HG03139 (cell line): ENCODE results near the gene SH2D5.

Source experiments
- ATAC-seq: cut with Tn5 transposase; IDR thresholded peaks from one replicate; pipeline ENCODE4 v1.9.1; 2021; ENCODE audit not compliant: unreplicated experiment

SH2D5 gene

GRCh38 chr1:20732588-20733359 lies at the start of gene SH2D5:
TSS of gene SH2D5 (minus strand) at chr1:20732703. CDS start at chr1:20728044, 4,659 bp downstream.
- ATAC-seq = no peak

DNA sequence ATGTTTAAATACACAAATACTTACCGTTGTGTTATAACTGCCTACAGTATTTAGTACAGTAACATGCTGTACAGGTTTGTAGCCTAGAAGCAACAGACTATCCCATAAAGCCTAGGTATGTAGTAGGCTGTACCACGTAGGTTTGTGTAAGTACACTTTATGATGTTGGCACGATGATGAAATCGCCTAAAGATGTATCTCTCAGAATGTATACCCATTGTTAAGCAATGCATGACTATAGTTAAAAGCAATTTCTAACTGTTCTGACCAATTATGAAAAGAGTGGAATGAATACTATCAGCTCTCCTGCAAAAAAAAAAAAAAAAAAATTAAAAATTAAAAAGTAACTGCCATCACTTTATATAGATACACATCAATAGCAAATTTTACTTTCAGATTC lies 43.2 kb upstream of the SH2D5 start:
- ATAC-seq = no peak

DNA sequence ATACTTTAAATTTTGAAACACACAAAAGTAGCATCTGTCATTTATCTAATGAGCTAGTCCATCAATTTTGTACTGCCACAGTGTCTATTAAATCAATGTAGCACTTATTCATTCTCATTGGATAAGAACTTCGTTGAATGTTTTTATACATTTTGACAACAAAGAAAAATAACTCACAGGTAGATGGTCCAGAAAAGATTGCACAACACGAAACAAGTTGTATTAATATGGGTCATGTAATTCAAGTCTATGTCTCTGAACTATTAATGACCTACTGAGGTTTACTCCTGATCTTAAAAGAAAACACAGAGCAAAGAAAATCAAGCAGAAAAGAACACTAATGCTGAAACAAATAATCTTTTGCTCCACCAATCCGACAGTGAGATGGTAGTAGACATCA lies 39.3 kb upstream of the SH2D5 start:
- no peak for ATAC-seq

GRCh38 chr1:20770314-20771087 lies 38.0 kb upstream of the SH2D5 start:
- no peak for ATAC-seq

DNA sequence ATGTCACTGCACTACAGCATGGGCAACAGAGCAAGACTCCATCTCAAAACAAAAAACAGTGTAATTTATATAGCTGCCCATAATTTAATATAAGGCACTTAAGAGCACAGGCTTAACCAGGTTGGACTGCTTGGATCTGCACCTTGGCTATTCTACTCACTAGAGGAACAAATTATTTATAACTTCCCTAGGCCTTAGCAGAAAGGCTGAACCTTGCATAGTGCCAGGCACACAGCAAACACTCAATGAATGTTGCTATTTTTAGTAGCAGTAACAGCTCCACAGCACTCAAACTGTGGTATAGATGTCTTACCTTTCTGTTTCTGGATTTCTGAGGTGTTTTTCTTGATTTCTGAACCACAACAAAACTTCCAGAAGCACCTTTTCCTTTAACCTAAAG lies 34.8 kb upstream of the SH2D5 start:
- no peak for ATAC-seq

DNA sequence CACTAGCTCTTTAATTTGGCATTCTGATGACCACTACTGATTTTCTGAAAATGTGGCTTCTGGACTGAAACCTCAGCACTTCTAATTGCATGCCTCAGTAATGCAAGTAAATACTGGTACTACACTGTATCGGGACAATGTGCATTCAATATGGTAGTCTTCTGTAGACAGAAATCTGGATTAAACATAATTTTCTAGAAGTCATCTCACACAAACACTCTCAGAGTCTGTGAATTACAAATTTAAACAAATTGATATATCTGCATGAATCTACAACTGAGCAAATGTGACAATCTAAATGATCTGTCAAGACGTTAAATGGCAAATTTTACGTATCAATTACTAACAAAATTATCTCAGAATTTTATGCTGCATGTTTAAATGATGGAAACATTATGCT lies 30.9 kb upstream of the SH2D5 start:
- no peak for ATAC-seq

- ATAC-seq = no peak
Measured at GRCh38 chr1:20760322-20760721, 27.8 kb upstream of the SH2D5 start.

DNA sequence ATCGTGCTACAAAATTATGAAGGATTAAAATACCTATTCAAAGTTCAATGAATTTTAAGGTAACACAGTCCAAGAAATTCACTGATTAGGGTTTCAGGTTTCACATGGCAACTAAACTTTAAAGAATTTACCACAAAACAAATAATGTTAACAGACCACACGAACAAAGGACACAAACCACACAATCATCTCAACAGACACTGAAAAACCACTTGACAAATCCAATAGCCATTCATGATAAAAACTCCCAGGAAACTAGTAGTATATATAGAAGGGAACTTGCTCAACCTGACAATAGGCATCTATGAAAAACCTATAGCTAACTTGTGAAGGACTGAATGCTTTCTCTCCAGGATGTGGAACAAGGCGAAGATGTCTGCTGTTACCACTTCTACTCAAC lies 21.1 kb upstream of the SH2D5 start:
- ATAC-seq = no peak

- no peak for ATAC-seq
Measured at GRCh38 chr1:20751462-20751990, 19.0 kb upstream of the SH2D5 start.

- ATAC-seq = no peak
Measured at GRCh38 chr1:20742671-20743070, 10.2 kb upstream of the SH2D5 start.

DNA sequence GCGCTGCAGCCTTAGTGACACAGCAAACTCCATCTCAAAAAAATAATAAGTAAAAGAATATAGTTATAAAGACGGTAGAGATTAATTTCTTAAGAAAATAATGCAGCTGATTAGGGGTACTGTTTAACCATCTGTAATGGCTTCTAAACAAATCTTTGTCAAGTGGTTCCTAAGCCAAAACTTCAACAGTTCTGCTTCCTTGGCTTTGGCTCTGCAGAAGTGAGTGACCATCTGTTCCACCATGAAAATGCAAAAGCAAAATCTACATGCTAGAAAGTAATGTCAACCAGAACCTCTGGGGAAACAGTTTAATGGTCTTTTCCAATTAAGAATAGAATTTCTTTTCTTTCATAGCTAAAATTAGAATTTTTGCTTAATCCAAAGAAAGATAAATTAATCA lies 8.3 kb upstream of the SH2D5 start:
- no peak for ATAC-seq

GRCh38 chr1:20739225-20739624 lies 6.7 kb upstream of the SH2D5 start:
- no peak for ATAC-seq

DNA sequence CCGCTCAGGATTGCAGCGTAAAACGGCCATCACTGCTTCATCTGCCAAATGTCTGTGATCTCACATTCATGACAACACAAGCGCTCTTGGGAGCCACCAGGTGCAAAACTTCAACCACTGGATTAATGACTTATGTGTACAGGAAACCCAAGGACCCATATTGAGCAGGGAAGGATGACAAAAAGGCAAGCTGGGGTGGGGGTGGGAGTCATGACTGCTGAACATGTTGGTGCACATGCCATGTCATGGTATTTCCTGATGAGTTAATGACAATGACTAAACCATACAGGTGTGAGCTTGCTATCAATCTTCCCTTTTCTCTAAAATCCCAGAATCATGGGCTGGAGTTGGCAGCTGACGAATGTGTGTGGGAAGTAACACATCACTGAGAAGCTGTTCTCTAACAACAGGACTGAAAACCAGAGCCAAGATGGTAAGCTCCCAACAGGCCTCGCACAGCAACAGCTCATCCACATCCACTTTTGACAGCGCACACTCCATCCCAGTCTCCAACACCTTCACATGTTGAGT lies 3.1 kb upstream of the SH2D5 start:
- no peak for ATAC-seq

DNA sequence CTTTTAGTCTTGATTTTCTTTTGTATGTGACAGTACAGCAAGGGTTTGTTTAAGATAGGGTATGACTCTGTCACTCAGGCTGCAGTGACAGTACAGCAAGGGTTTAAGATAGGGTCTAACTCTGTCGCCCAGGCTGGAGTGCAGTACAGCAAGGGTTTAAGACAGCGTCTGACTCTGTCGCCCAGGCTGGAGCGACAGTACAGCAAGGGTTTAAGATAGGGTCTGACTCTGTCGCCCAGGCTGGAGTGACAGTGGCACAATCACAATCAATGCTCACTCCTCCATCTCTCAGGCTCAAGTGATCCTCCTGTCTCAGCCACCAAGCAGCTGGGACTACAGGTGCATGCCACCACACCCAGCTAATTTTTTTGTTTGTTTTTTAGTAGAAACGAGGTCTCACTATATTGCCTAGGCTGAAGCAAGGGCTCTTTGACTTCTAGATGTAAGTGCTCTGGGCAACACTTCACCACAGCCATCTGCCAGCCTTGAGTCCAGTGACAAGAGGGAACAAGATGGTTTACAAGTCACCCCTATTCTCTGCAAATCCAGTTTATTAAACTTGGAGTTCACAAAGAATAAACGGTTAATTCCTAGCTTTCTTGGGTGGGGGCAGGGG lies 965 bp upstream of the SH2D5 start:
- ATAC-seq = no peak

DNA sequence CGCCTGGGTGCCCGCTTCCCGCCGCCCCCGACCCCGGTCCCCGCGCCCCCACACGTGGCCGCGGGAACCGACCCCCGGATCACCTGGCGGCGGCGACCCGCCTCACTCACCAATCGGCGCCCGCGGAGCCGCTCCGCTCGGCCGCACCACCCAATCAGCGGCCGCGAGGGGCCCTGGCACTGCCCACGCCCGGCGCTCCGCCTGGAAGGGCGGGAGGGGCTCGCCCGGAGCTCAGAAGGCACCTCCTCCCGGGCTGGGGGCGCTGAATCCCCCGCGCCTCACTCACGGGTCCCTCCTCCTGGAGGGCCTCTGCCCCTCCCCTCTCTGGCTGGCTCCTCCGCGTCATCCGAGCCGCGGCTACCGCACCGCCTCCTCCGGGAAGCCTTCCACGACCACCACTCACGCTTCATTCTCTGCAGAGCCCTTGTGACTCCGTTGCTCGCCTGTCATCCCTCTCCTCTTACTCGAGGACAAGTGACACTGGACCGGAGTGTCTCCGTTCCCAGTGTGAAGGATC lies 374 bp downstream of the SH2D5 start:
- ATAC-seq = no peak

DNA sequence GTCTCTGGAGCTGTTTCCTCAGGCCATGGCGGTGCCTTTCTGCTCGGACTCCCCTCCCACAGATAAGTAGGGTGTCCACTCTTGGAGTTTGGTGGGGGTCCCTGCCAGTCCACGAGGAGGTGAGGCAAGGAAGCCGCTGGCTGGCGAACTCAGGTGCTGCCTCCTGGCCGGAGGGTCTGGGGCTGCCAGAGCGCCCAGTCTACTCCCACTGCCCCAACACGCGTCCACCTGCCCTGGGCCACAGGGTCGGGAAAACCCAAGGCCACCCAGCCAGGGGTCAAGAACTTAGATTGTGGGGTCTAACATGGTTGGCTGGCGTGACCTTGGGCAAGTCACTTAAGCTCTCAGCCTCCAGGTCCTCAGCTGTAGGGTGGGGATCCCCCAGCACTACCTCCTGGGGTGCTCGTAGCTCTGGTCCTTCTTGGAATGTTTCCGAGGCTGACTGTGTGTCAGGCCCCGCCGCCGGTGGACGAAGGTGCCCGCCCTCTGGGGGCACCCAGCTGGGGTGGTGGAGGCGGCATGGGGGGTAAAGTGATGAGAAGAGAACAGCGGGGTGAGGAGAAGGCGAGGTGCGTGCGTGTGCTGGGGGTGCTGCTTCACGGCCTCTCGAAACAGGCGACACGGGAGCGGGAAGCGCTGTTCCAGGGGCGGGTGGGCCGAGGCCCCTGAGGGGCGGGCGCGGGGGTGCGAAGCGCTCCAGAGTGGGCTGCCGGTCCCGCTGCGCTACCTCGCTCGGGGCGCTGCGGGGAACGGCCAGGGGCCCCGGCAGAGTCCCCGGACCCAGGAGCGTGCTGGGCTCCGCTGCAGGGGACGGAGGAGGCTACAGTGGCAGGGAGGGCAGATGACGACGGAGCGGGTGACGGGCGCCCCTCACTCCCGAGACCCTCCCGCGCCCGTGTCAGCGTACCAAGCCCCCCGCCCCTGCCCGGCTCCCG lies 1.2 kb downstream of the SH2D5 start:
- no peak for ATAC-seq

- no peak for ATAC-seq
Measured at GRCh38 chr1:20730690-20731056, 1.8 kb downstream of the SH2D5 start.

- no peak for ATAC-seq
Measured at GRCh38 chr1:20729990-20730689, 2.4 kb downstream of the SH2D5 start.

DNA sequence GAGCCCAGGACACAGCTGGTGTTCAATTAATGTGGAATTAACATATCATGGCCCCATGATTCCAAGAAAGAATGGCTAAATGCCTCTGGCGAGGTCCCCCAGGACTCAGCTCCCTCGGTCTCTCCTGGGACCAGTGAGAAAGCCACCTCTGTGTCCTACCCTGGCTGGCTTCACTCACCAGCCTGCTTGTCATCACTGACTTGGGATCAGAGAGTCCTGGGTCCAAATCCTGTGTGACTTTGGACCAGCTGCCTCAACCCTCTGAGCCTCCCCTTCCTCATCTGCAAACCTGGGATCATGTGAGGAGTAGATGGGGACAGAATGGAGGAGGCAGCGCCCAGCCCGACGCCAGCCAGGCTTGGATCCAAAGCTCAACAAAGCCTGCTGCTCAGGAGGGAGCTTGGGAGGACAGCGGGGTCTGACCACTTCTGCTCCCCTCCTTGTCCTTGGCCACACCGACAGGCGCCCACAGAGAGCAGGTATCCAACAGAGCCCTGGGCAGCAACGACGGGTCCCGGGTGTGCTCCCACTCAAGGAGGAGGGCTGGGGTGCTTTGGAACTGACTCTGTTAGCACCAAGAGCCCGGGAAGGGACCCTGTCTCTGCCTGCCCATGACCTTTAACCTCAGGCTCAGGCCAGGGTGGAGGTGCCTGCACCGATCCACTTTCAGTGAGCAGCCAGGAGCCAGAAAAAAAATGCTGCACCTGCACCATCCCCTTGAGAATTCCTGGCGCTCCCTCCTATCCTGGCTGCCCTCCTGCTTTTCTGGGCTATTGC lies 3.2 kb downstream of the SH2D5 start:
- no peak for ATAC-seq
